Measurements from ENCODE around the gene ARHGAP26.

DNA sequence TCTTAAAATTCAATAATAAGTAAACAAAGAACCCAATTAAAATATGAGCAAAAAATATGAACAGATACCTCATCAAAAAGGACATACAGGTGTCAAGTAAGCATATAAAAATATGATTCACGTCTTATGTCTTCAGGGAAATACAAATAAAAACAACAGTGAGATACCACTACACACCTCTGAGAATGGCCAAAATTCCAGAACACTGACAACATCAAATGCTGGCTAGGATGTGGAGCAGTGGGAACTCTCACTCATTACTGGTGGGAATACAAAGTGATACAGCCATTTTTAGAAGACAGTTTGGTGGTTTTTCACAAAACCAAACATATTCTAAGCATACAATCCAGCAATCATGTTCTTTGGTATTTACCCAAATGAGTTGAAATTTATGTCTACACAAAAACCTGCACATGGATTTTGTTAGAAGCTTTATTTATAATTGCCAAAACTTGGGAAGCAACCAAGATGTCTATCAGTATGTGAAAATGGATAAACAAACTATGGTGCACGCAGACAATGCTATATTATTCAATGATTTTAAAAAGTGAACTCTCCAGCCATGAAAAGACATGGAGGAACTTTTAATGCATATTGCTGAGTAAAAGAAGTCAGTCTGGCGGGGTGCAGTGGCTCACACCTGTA lies 381.0 kb downstream of the ARHGAP26 start:
- TF ChIP-seq, protein P1, sequence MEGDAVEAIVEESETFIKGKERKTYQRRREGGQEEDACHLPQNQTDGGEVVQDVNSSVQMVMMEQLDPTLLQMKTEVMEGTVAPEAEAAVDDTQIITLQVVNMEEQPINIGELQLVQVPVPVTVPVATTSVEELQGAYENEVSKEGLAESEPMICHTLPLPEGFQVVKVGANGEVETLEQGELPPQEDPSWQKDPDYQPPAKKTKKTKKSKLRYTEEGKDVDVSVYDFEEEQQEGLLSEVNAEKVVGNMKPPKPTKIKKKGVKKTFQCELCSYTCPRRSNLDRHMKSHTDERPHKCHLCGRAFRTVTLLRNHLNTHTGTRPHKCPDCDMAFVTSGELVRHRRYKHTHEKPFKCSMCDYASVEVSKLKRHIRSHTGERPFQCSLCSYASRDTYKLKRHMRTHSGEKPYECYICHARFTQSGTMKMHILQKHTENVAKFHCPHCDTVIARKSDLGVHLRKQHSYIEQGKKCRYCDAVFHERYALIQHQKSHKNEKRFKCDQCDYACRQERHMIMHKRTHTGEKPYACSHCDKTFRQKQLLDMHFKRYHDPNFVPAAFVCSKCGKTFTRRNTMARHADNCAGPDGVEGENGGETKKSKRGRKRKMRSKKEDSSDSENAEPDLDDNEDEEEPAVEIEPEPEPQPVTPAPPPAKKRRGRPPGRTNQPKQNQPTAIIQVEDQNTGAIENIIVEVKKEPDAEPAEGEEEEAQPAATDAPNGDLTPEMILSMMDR (conservative IDR thresholded peaks at IDR 0.05 in 1 of 2, IDR thresholded peaks at IDR 0.05 in 1 of 2; ENCODE audit: low read depth in 1 of 2, low read length in 2 of 2): no peak
- TF ChIP-seq EZH2 (IDR thresholded peaks at IDR 0.05; ENCODE audit: low read length, missing control alignments): no peak
